Trophoblast cell (in vitro differentiated cells and primary cell): ENCODE data around the gene POU4F3.

ENCODE experiments used
- DNase-seq, 2 donors: peaks; one replicate each; pipeline ENCODE4 v3.0.0-alpha.2; 2016
- H2AFZ ChIP-seq: 2 replicates; pipeline ENCODE4 v1.6.1; 2013; ENCODE audit warnings: low read length, moderate library complexity, mild to moderate bottlenecking; ENCODE audit not compliant: insufficient read depth, poor library complexity
- H2AK5ac ChIP-seq: 2 replicates; pipeline ENCODE4 v1.6.1; 2013; ENCODE audit warnings: mild to moderate bottlenecking, low read length
- H2BK120ac ChIP-seq: 2 replicates; pipeline ENCODE4 v1.6.1; 2013; ENCODE audit warnings: low read length, mild to moderate bottlenecking, moderate library complexity; ENCODE audit not compliant: insufficient read depth, poor library complexity
- H2BK12ac ChIP-seq: 2 replicates; pipeline ENCODE4 v1.6.1; 2013; ENCODE audit warnings: mild to moderate bottlenecking, low read length, moderate library complexity
- H2BK5ac ChIP-seq: 2 replicates; pipeline ENCODE4 v1.6.1; 2013; ENCODE audit warnings: low read length, low read depth, moderate library complexity, mild to moderate bottlenecking; ENCODE audit not compliant: poor library complexity
- H3K14ac ChIP-seq: 2 replicates; pipeline ENCODE4 v1.6.1; 2013; ENCODE audit warnings: mild to moderate bottlenecking, low read length
- H3K18ac ChIP-seq: 2 replicates; pipeline ENCODE4 v1.6.1; 2013; ENCODE audit warnings: mild to moderate bottlenecking, low read length
- H3K23ac ChIP-seq: 2 replicates; pipeline ENCODE4 v1.6.1; 2013; ENCODE audit warnings: low read length
- H3K27ac ChIP-seq: 2 replicates; pipeline ENCODE4 v1.5.1; 2013; ENCODE audit warnings: low read depth, mild to moderate bottlenecking, inconsistent platforms, low read length, moderate library complexity
- H3K27me3 ChIP-seq: 2 replicates; pipeline ENCODE4 v1.6.1; 2013; ENCODE audit warnings: inconsistent platforms, mild to moderate bottlenecking, low read length, moderate library complexity; ENCODE audit not compliant: insufficient read depth
- H3K36me3 ChIP-seq, 2 experiments: 1 replicate in 1 of 2; 2 replicates in 1 of 2; pipeline ENCODE4 v1.6.1; 2013; ENCODE audit warnings: low read length in 2 of 2, mild to moderate bottlenecking in 2 of 2, moderate library complexity in 1 of 2; ENCODE audit not compliant: insufficient read depth in 2 of 2, control insufficient read depth in 1 of 2
- H3K4ac ChIP-seq: 2 replicates; pipeline ENCODE4 v1.6.1; 2013; ENCODE audit warnings: low read depth, mild to moderate bottlenecking, low read length, moderate library complexity
- H3K4me1 ChIP-seq, 2 experiments: 1 replicate in 1 of 2; 2 replicates in 1 of 2; pipeline ENCODE4 v1.6.1; 2013; ENCODE audit warnings: low read length in 2 of 2, mild to moderate bottlenecking in 2 of 2, moderate library complexity in 1 of 2; ENCODE audit not compliant: insufficient read depth in 2 of 2, control insufficient read depth in 1 of 2
- H3K4me2 ChIP-seq: 2 replicates; pipeline ENCODE4 v1.6.1; 2013; ENCODE audit warnings: inconsistent platforms, mild to moderate bottlenecking, low read length, moderate library complexity
- H3K4me3 ChIP-seq: 2 replicates; pipeline ENCODE4 v1.5.1; 2013; ENCODE audit warnings: mild to moderate bottlenecking, low read depth, low read length, inconsistent platforms
- H3K79me1 ChIP-seq: one replicate; pipeline ENCODE4 v1.6.1; 2013; ENCODE audit warnings: low read length
- H3K79me2 ChIP-seq: 2 replicates; pipeline ENCODE4 v1.6.1; 2013; ENCODE audit warnings: low read length, mild to moderate bottlenecking; ENCODE audit not compliant: control insufficient read depth, insufficient read depth, poor library complexity
- H3K9ac ChIP-seq: 2 replicates; pipeline ENCODE4 v1.6.1; 2013; ENCODE audit warnings: mild to moderate bottlenecking, low read length
- H3K9me3 ChIP-seq: 2 replicates; pipeline ENCODE4 v1.6.1; 2013; ENCODE audit warnings: low read depth, mild to moderate bottlenecking, control low read depth, inconsistent platforms, low read length; ENCODE audit not compliant: insufficient read depth
- H4K12ac ChIP-seq: 2 replicates; pipeline ENCODE4 v1.6.1; 2013; ENCODE audit warnings: low read depth, mild to moderate bottlenecking, low read length, moderate library complexity
- H4K8ac ChIP-seq: 2 replicates; pipeline ENCODE4 v1.6.1; 2013; ENCODE audit warnings: low read depth, mild to moderate bottlenecking, low read length, moderate library complexity
- H4K91ac ChIP-seq: one replicate; pipeline ENCODE4 v1.6.1; 2013; ENCODE audit warnings: low read depth, mild to moderate bottlenecking, low read length, moderate library complexity
- WGBS: extraction: QIAGEN DNeasy Blood & Tissue Kit; methylation state at CpG from one replicate; pipeline ENCODE4 v1.1.7; 2013; ENCODE audit warnings: missing lambda C conversion rate; ENCODE audit not compliant: insufficient read length, insufficient coverage; ENCODE audit errors: extremely low coverage; 5-methylcytosine and 5-hydroxymethylcytosine counted together

The POU4F3 gene

GRCh38 chr5:146331423-146331822, 7.2 kb upstream of the POU4F3 start:
- H3K4me1 ChIP-seq: no peaks in the 10 kb centered on the region
- no peak overlapping the region for H3K14ac ChIP-seq
- no peak overlapping the region for H3K9ac ChIP-seq
- H3K23ac ChIP-seq: no peak overlapping the region
- peaks cover 35% of the 10 kb centered on the region for H3K27me3 ChIP-seq
- no peak overlapping the region for H4K91ac ChIP-seq
- H3K9me3 ChIP-seq: peaks cover 2% of the 10 kb centered on the region
- no peak overlapping the region for H2BK120ac ChIP-seq
- no peak overlapping the region for H4K12ac ChIP-seq
- no peak overlapping the region for H4K8ac ChIP-seq
- no peaks in the 10 kb centered on the region for H3K79me2 ChIP-seq
- H3K4ac ChIP-seq: no peak overlapping the region
- H3K18ac ChIP-seq: no peak overlapping the region
- H2BK12ac ChIP-seq: no peak overlapping the region
- no peak overlapping the region for H2AK5ac ChIP-seq
- no peak overlapping the region for H3K4me2 ChIP-seq
- no peak overlapping the region for H3K27ac ChIP-seq
- no peak overlapping the region for H3K4me3 ChIP-seq
- no peak for DNase-seq
- no peaks in the 10 kb centered on the region for H3K79me1 ChIP-seq
- no CpG with 5 or more reads among the region's 2 CpGs for WGBS
- no peak overlapping the region for H2AFZ ChIP-seq
- H3K36me3 ChIP-seq: no peaks in the 10 kb centered on the region
- H2BK5ac ChIP-seq: no peak overlapping the region

- Histone ChIP-seq H4K91ac (no peak overlapping the region), H4K8ac (no peak overlapping the region), H3K27me3 (peaks cover 62% of the 10 kb centered on the region), H3K79me1 (no peaks in the 10 kb centered on the region), H3K36me3 (no peaks in the 10 kb centered on the region), H3K4me3 (no peak overlapping the region), H2BK5ac (no peak overlapping the region), H3K27ac (no peak overlapping the region), H3K4me1 (peaks cover 0 to 2% of the 10 kb centered on the region in 2 experiments), H2BK12ac (no peak overlapping the region), H2AFZ (no peak overlapping the region), H3K14ac (no peak overlapping the region), H3K9ac (no peak overlapping the region), H2BK120ac (no peak overlapping the region), H3K9me3 (peaks cover 6% of the 10 kb centered on the region), H3K4ac (no peak overlapping the region), H4K12ac (no peak overlapping the region), H3K4me2 (no peak overlapping the region), H3K23ac (no peak overlapping the region), H3K18ac (no peak overlapping the region), H2AK5ac (no peak overlapping the region), H3K79me2 (no peaks in the 10 kb centered on the region)
- no peak for DNase-seq
- no CpG with 5 or more reads among the region's 24 CpGs for WGBS
Observed at GRCh38 chr5:146334074-146334533, 4.5 kb upstream of the POU4F3 start.

GRCh38 chr5:146336197-146336596, 2.4 kb upstream of the POU4F3 start:
- Histone ChIP-seq H2AK5ac (no peak overlapping the region), H3K18ac (no peak overlapping the region), H3K9ac (no peak overlapping the region), H3K27ac (no peak overlapping the region), H3K9me3 (peaks cover 14% of the 10 kb centered on the region), H3K23ac (no peak overlapping the region), H3K14ac (no peak overlapping the region), H3K4me3 (no peak overlapping the region), H3K4me1 (peaks cover 0 to 2% of the 10 kb centered on the region in 2 experiments), H3K4ac (no peak overlapping the region), H2BK5ac (no peak overlapping the region), H3K79me1 (no peaks in the 10 kb centered on the region), H2BK120ac (no peak overlapping the region), H2AFZ (no peak overlapping the region), H2BK12ac (no peak overlapping the region), H3K36me3 (no peaks in the 10 kb centered on the region), H3K27me3 (peaks cover 83% of the 10 kb centered on the region), H4K8ac (no peak overlapping the region), H3K79me2 (no peaks in the 10 kb centered on the region), H3K4me2 (no peak overlapping the region), H4K12ac (no peak overlapping the region), H4K91ac (no peak overlapping the region)
- DNase-seq: no peak

GRCh38 chr5:146337264-146337904, 1.3 kb upstream of the POU4F3 start:
- H3K79me2 ChIP-seq: no peaks in the 10 kb centered on the region
- no peak overlapping the region for H4K8ac ChIP-seq
- H2AK5ac ChIP-seq: no peak overlapping the region
- H4K91ac ChIP-seq: no peak overlapping the region
- peaks cover 94% of the 10 kb centered on the region for H3K27me3 ChIP-seq
- no peaks in the 10 kb centered on the region for H3K36me3 ChIP-seq
- no peak overlapping the region for H3K4me3 ChIP-seq
- no peak overlapping the region for H4K12ac ChIP-seq
- WGBS: no CpG with 5 or more reads among the region's 34 CpGs
- H3K9ac ChIP-seq: no peak overlapping the region
- H2AFZ ChIP-seq: no peak overlapping the region
- no peak overlapping the region for H3K4ac ChIP-seq
- no peak overlapping the region for H2BK5ac ChIP-seq
- no peak overlapping the region for H3K23ac ChIP-seq
- H3K4me1 ChIP-seq: peaks cover 0 to 2% of the 10 kb centered on the region in 2 experiments
- H3K27ac ChIP-seq: no peak overlapping the region
- no peak overlapping the region for H3K4me2 ChIP-seq
- no peak overlapping the region for H2BK120ac ChIP-seq
- H3K14ac ChIP-seq: no peak overlapping the region
- no peak overlapping the region for H3K18ac ChIP-seq
- peaks cover 14% of the 10 kb centered on the region for H3K9me3 ChIP-seq
- no peak overlapping the region for H2BK12ac ChIP-seq
- no peaks in the 10 kb centered on the region for H3K79me1 ChIP-seq
- no peak for DNase-seq
